Measurements from ENCODE around the gene KRTAP4-4. TPM values are rescaled to one million over a fixed set of nuclear protein-coding genes. Genes with fewer than 3 reads are reported as not detected.

KRTAP4-4 gene
- total and polyA plus RNA-seq, 2 of the 4 experiments (the other 2 are of a cell fraction), result not detected

GRCh38 chr17:41196068-41196467 lies 35.5 kb upstream of the KRTAP4-4 start:
- dilution Hi-C loops (cut with HindIII; ENCODE audit: low sequenced_read_pairs, unreplicated experiment), result no loop called here
- H2BK5ac ChIP-seq (ENCODE audit: low read depth, low read length, poor library complexity, severe bottlenecking), result no peak overlapping the region
- no peaks in the 10 kb centered on the region for H3K36me3 ChIP-seq (ENCODE audit: control insufficient read depth, insufficient read depth, low read length)
- no peak overlapping the region for H3K4me3 ChIP-seq (ENCODE audit: insufficient read depth, low read depth, low read length)
- H3K9me1 ChIP-seq (ENCODE audit: insufficient read depth, low read length), result no peaks in the 10 kb centered on the region
- H4K8ac ChIP-seq (ENCODE audit: low read depth in 2 of 2, low read length in 2 of 2), result no peak overlapping the region
- no peak overlapping the region for H2BK120ac ChIP-seq (ENCODE audit: low read depth, low read length)
- H3K9me3 ChIP-seq (ENCODE audit: control insufficient read depth, insufficient read depth, low read length), result no peaks in the 10 kb centered on the region
- no TSS peak for BruUV-seq (replicated peaks)
- no peaks in the 10 kb centered on the region; the same call in 1 of the 2 replicates for H3K27me3 ChIP-seq (ENCODE audit: control insufficient read depth, insufficient read depth, low read length)
- TF ChIP-seq CTCF (conservative IDR thresholded peaks at IDR 0.05; ENCODE audit: low read depth, low read length) (no peak), CHD1 (IDR thresholded peaks at IDR 0.05; ENCODE audit: low read depth, low read length) (no peak), RFX5 (IDR thresholded peaks at IDR 0.05; ENCODE audit: low read depth, low read length) (no peak), MAZ (IDR thresholded peaks at IDR 0.05; ENCODE audit: borderline replicate concordance, low read depth, low read length) (no peak), BHLHE40 (IDR thresholded peaks at IDR 0.05; ENCODE audit: low read depth, low read length) (no peak), SMC3 (IDR thresholded peaks at IDR 0.05; ENCODE audit: low read depth, low read length) (no peak), RAD21 (IDR thresholded peaks at IDR 0.05; ENCODE audit: low read length) (no peak), MXI1 (IDR thresholded peaks at IDR 0.05; ENCODE audit: borderline replicate concordance, low read depth, low read length) (no peak)
- TF ChIP-seq, protein P1, sequence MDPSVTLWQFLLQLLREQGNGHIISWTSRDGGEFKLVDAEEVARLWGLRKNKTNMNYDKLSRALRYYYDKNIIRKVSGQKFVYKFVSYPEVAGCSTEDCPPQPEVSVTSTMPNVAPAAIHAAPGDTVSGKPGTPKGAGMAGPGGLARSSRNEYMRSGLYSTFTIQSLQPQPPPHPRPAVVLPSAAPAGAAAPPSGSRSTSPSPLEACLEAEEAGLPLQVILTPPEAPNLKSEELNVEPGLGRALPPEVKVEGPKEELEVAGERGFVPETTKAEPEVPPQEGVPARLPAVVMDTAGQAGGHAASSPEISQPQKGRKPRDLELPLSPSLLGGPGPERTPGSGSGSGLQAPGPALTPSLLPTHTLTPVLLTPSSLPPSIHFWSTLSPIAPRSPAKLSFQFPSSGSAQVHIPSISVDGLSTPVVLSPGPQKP (IDR thresholded peaks at IDR 0.05; ENCODE audit: borderline replicate concordance, low read depth, low read length), result no peak
- TF ChIP-seq, protein P2, sequence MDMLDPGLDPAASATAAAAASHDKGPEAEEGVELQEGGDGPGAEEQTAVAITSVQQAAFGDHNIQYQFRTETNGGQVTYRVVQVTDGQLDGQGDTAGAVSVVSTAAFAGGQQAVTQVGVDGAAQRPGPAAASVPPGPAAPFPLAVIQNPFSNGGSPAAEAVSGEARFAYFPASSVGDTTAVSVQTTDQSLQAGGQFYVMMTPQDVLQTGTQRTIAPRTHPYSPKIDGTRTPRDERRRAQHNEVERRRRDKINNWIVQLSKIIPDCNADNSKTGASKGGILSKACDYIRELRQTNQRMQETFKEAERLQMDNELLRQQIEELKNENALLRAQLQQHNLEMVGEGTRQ (IDR thresholded peaks at IDR 0.05; ENCODE audit: low read depth, low read length), result no peak
- H3K4me1 ChIP-seq (ENCODE audit: control insufficient read depth, insufficient read depth, low read length), result no peaks in the 10 kb centered on the region
- H2BK20ac ChIP-seq (ENCODE audit: low read depth, low read length), result no peak overlapping the region
- ChIA-PET POLR2A (ENCODE audit: unreplicated experiment) (no interaction called here), CTCF (no interaction called here)
- in situ Hi-C loops (cut with MboI; ENCODE audit: low sequenced_read_pairs), result no loop called here
- H2AK9ac ChIP-seq (replicated peaks; ENCODE audit: low read depth, low read length, poor library complexity), result no peak overlapping the region
- H4K20me1 ChIP-seq (ENCODE audit: insufficient read depth, low read length), result no peaks in the 10 kb centered on the region
- no peak overlapping the region for H3K14ac ChIP-seq (replicated peaks; ENCODE audit: low read depth, low read length)
- H3K27ac ChIP-seq (ENCODE audit: insufficient read depth, low read length), result no peak overlapping the region
- no peak overlapping the region for H4K5ac ChIP-seq (ENCODE audit: low read depth, low read length)
- WGBS, 2 experiments (ENCODE audit: extremely low coverage in 2 of 2, insufficient read length in 1 of 2), result no CpG with 5 or more reads among the region's 1 CpG
- H3K4ac ChIP-seq (ENCODE audit: low read depth, low read length), result no peak overlapping the region
- no peak overlapping the region for H2BK15ac ChIP-seq (ENCODE audit: low read depth, low read length)
- no peak overlapping the region for H3K9ac ChIP-seq (ENCODE audit: low read depth, low read length)
- no peak overlapping the region for H3K56ac ChIP-seq (ENCODE audit: extremely low read depth, insufficient read depth, low read length)
- H2AFZ ChIP-seq (replicated peaks; ENCODE audit: low read length, poor library complexity), result no peak overlapping the region
- ATAC-seq (ENCODE audit: low read depth), result no peak; the same call in 1 of the 2 replicates
- no peak overlapping the region for H3K23ac ChIP-seq (ENCODE audit: low read depth, low read length)
- no peak overlapping the region for H3K18ac ChIP-seq (ENCODE audit: low read depth, low read length)
- intact Hi-C loops (cut with micrococcal nuclease), result no loop called here
- H3K4me2 ChIP-seq (ENCODE audit: low read depth, low read length), result no peak overlapping the region
- H4K91ac ChIP-seq (ENCODE audit: insufficient read depth, low read depth, low read length), result no peak overlapping the region
- no peak for DNase-seq
- H2AK5ac ChIP-seq (ENCODE audit: low read depth, low read length), result no peak overlapping the region
- H3K79me1 ChIP-seq (ENCODE audit: low read depth in 1 of 2, low read length in 2 of 2), result no peaks in the 10 kb centered on the region
